Measurements from ENCODE around the gene DNAJC13.
A peak's percentile ranks its signal among the peaks of the same experiment; 100 is the strongest.

DNAJC13 gene

DNA sequence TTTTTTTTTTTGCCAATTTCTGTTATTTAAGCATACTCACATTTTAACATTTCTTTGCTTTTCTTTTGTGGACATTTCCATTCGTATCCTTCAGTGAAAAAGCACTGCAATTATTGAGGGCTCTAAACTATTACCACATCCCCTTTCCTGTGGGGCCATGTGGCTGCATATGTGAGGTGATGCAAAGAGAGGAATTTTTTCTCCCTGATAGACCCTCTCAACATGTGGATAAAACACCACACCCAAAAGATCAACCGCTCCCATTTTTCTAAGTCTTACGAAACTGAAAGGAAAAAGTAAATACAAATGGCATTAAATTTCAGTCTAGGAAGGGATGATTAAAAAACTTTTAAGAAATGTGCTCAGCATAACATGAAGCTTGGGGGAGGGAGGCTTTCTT, 68.8 kb downstream of the DNAJC13 start:
- peak; percentile 64 for DNase-seq (ENCODE audit: low read depth)

DNA sequence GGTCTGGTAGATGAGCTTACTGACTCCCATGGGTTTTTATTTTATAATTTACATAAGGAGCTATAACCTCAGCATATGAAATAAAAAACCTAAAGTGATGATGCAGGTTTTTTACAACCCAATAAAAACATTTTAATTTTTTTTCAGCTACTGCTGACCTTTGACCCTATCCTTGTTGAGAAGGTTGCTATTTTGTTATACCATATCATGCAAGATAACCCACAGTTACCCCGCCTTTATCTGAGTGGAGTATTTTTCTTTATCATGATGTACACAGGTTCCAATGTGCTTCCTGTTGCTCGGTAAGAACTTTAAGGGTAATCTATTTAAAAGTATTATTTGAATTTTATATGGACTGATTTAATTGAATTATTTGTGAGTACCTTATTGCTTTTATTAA, 70.8 kb downstream of the DNAJC13 start:
- DNase-seq (ENCODE audit: low read depth), result no peak

DNA sequence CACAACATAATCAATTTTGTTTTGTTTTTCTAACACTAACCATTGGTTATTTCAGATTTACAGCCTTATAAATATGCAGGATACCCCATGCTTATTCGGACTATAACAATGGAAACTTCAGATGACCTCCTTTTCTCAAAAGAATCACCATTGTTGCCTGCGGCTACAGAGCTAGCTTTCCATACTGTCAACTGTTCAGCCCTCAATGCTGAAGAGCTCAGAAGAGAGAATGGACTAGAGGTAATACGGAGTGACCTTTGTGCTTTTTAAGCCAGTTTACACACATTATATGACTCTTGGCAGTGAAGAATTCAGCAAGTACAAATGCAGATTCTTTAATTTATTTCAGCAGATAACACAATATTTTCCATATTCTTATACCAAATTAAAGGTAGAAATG, 81.8 kb downstream of the DNAJC13 start:
- no peak for DNase-seq (ENCODE audit: low read depth)

DNA sequence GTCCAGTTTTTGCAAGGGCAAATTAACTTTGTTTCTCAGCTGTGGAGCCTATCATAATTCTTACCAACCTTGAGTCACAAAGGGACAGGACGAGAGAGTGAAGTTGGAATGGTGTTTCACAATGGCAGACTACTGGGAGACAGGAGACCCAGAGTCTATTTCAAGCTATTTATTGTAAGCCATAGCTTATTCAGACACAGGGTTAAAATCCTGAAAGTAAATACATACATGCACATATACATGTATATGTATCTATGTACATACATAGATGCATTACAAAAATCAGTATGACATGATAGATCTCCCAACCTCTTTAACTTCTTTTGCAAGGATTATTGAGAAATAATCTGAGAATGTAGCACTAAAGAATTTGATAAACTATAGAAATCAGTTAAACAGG, 86.3 kb downstream of the DNAJC13 start:
- DNase-seq (ENCODE audit: low read depth), result no peak

DNA sequence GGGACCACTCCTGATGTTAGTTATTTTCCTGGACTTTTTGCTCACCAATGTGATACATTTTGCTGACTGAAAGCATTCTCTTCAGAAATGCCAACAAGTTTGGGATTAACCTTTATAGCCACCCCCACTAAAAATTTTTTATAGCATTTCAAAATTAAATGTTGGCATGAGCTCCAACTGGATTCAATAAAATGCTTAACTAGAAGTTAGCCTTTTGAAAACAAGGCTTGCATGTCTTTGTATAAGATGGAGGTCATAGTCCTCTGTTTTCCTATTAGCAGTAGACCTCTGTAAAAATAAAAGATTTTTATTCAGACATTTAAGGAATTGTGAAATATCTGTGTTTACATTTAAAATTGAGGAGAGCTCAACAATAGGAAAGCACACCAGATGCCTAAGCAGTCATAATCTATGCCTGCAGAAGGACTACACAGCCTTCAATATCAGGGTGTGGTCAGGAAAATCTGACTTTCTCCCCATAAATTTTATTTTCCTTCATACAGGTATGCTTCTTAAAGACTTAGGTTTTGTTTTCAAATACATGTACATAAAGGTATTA, 87.2 kb downstream of the DNAJC13 start:
- DNase-seq (ENCODE audit: low read depth), result peak; percentile 42

DNA sequence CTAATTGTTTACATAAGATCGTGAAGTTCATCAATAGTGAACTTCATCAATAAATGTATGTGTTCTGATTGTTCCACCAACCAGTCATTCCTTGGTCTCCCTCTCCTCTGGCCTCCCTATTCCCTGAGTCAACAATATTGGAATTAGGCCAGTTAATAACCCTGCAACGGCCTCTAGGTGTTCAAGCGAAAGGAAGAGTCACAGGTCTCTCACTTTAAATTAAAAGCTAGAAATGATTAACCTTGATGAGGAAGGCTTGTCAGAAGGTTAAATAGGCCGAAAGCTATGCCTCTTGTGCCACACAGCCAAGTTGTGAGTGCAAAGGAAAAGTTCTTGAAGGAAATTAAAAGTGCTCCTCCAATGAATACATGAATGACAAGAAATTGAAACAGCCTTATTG, 90.4 kb downstream of the DNAJC13 start:
- no peak for DNase-seq (ENCODE audit: low read depth)

DNA sequence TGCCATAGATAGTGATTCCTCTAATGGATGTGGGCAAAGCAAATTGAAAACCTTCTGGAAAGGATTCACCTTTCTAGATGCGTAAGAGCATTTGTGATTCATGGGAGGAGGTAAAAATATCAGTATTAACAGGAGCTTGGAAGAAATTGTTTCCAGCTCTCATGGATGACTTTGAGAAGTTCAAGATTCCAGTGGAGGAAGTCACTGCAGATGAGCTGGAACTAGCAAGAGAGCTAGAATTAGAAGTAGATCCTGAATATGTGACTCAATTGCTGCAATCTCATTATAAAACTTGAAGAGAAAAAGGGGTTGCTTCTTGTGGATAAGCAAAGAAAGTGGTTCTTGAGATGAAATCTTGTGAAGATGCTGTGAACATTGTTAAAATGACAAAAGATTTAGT, 91.8 kb downstream of the DNAJC13 start:
- DNase-seq (ENCODE audit: low read depth), result no peak

DNA sequence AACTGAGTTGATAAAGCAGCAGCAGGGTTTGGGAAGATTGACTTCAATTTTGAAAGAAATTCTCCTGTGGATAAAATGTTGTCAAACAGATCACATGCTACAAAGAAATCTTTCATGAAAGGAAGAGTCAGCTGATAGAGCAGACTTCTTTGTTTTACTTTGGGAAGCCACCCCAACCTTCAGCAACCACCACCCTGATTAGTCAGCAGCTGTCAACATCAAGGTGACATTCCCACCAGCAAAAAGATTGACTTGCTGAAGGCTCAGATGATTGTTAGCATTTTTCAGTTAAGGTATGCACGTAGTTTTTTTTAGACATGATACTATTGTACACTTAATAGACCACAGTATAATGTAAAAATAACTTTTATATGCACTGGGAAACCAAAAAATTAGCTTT, 92.2 kb downstream of the DNAJC13 start:
- DNase-seq (ENCODE audit: low read depth), result no peak

DNA sequence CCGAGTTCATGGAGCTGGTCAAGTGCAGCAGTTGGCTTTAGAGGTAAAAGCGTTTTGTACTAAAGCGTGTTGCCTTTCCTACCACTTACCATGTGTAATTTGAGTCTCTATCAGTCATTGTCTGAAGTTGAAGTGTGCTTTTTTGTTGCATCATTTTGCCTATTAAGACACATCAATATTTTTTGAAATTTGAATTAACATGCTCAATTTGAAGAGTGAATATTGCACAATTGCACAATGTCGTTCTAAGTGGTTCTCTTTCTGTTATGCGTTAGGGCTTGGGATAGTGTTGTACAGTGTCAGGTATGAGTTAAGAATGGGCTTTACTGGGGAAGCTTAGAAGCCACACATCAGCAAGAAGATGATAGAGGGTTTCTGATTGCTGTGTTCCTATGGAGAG, 95.8 kb downstream of the DNAJC13 start:
- no peak for DNase-seq (ENCODE audit: low read depth)

DNA sequence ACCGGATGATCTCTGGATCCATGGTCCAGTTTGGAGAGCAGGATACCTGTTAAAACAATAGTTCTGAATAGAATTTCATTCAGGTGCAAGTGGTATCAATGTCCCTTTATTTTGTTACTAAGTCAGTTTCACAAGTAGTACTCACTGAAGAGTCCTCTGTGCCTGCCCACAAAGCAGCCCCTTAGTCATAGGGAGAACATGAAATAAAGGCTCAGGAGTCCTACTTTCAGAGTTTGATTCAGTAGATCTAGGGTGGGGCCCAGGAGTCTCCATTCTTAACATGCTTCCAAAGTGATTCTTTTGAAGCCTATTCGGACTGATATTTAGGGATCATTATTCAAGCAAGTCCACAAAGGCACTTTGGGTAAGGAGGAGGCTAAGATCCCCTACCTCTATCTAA, 100.0 kb downstream of the DNAJC13 start:
- DNase-seq (ENCODE audit: low read depth), result peak; percentile 26

DNA sequence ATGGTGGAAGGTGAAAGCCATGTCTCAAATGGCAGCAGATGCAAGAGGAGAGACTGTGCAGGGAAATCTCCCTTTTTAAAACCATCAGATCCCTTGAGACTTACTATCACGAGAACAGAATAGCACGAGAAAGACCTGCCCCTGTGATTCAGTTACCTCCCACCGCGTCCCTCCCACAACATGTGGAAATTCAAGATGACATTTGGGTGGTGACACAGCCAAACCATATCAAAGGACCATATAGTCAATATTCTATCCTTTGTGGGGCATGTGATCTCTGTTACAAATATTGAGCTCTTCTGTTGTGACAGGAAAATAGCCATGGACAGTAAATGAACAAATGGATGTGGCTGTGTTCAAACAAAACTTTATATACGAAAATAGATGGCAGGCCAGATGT, 102.6 kb downstream of the DNAJC13 start:
- DNase-seq (ENCODE audit: low read depth), result no peak

DNA sequence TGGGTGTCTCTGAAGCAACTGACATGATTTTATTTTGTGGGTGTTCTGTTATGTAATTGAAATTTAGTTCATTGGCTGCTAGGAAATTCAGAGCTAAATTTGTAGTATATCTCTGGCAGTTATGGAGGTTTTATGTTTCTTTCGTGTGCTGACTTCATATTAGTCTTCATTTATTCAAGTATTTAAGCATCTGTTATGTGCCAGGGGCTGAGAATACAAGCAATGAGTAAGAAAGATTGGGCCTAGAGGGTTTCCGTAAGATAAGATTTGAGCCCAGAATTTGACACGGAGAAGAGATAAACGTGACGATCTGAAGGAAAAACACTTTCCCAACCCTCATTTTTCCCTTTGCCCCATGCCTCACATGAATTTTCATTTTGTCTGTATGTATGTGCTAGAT, 104.6 kb downstream of the DNAJC13 start:
- DNase-seq (ENCODE audit: low read depth), result no peak

DNA sequence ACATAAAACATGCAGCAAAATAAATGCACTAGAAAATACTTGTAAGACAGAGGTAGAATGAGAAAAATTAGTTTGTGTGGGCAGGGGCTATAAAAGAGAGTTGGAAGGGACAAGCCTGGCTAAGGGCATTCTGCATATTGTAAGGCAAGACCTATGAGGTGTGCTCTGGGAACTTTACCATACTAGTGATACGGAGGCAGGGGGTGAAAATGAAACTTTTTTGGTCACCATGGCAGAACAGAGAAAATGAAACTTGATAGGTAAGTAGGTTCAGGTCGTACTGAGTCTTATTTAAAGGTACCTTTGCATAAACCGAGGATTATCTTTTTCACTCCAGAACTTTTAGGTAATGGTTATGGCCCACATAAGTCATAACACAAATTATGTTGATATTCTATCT, 105.1 kb downstream of the DNAJC13 start:
- no peak for DNase-seq (ENCODE audit: low read depth)

DNA sequence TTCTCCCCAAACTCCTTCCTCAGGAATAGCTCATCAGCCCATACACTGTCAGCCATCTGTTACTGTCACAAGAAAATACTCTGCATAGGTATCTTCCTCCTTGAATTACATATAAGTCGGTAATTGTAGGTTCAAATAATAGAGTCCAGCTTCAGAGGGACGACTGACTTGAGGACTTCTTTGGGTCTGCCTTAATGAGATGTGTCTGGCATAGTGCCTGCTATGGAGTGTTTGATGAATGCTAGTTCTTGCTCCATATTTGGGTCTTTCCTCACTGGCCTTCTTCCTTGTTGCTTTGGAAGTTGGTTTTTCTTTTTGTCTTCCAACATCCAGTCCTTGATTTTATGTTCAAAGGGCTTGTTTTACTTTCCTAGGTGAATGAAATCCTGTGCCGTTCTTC, 113.3 kb downstream of the DNAJC13 start:
- no peak for DNase-seq (ENCODE audit: low read depth)

DNA sequence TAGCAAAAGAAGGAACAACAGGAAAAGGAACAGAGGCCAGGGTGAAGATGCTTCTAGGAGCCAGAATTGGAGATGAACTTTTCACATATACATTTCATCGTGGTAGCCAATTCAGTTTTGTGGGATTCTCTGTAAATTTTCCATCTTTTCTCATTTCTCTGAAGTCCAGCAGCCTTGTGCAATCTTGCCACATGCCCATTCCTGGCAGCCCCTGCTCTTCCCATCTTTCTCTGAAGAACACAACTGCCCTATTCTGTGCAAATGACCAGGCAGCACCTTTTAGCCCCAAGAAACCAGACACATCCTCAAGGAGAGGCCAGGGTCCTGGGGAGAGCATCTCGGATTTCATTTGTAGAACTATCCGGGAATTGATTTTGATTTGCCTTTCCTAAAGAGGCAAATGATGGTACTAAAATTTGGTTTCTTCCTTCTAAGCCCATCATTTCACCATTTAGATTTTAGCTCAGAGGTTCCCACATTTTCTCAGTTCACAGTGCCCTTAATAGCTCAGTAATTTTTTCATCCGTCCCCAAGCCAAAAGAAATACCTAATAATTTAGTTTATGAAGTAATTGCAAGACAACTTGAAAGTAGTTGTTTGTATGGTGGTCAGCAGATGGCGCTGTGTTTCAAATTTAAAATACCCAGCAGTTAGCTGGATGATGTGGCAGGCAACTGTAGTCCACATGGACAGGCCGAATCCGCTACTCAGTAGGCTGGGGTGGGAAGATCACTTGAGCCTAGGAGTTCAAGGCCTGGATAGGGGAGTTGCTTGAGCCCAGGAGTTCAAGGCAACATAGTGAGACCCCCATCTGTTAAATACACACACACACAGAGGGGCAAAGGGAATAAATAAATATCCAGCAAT, 118.5 kb downstream of the DNAJC13 start:
- DNase-seq (ENCODE audit: low read depth), result peak; percentile 89

DNA sequence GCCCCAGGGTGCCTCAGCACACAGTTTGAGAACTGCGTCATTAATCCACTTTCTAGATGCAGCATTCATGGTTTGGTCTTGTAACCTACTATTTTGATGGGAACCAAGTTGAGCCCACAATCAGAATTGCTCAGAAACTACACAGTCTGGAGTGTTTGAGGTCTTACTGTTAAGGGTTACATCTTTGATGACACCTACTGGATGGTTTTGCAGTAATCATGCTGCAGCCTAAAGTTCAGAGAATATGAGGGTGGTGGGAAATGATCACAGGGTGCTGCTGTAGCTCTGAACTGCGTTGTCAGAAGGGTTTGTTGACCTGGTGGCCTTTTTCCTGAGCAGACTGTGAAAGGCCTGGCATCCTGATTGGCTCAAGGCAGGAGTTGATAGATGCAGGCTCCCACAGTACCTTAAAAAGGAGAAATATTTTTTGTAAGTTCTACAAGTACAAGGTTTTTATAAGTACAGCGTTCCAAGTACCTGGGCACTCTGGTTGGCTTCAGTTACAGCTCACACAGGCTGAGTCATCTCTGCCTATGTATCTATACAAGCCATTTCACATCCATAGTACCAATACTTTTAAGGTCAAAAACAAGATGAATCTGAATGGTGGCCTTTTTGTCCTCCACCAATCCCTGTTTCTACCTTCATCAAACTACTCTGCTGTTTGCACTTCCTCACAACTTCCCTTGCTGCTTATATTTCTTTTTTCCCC, 119.3 kb downstream of the DNAJC13 start:
- DNase-seq (ENCODE audit: low read depth), result peak; percentile 45

DNA sequence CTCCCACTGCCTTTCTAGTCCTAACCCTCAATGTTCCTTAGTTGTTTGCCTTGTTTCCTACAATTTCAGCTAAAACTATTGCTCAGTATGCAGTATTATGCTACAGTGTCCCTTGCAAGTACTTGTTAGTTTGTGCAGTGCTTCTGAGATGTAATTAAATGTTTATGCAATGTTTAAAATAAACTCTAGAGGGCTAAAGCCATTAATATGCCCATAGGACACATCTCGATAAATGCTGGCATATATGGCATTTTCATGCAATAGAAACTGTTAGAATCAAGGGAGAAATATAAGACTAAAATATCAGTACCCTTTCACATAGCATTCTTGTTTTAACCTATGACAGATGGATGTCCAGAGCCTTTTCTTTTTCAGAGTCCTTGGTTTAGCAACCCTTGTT, 120.0 kb downstream of the DNAJC13 start:
- DNase-seq (ENCODE audit: low read depth), result no peak

DNA sequence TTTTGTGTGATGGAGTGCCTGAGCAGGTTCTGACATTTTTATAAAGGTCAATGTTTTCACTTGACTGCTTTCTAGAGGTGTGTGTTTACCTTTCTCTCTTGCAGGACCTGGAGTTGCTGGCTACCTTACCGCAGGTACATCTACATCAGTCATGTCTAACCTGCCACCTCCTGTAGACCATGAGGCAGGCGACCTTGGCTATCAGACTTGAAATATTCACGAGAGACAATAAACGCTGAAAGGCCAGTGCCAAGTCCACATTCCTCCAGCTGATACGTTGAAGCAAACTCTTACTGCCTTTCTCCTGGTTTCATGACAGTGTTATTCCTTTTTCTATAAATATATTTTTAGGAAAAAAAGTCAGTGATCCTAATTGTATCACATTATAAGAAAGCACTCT, 120.8 kb downstream of the DNAJC13 start:
- DNase-seq (ENCODE audit: low read depth), result no peak

DNA sequence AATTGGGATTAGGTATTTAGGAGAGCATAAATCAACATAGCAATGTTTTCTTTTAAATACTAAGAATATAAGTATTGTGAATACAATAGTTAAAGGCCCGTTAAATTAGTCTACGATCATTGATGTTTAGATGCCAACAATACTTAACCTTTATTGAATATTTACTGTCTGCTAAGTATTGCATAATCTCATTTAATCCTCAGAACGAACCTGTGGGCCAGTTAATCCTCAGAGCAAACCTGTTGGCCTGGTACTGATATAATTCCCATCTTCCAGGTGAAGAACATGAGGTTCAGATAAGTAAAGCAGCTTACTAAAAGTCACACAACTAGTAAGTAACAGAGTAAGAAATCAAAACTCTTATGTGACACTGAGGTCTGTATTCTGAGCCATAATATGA, 122.4 kb downstream of the DNAJC13 start:
- DNase-seq (ENCODE audit: low read depth), result no peak

DNA sequence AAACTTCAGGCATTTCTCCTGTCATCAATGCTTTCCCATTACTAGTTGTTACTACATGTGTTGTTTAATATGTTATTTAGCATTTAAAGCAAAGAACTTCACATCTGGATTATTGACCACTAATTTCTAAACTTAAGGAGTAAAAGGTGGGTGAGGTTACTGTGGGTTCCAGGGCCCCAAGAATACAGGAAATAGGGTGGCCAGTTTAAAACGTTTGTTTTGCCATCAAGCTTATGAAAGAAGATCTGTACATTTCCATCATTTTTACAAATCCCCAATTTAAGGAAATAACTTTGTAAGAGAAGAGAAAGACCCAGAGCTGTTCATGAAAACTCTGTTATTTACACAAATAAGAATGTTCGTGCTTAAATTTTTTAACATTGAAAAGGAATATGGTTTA, 125.3 kb downstream of the DNAJC13 start:
- DNase-seq (ENCODE audit: low read depth), result no peak

DNA sequence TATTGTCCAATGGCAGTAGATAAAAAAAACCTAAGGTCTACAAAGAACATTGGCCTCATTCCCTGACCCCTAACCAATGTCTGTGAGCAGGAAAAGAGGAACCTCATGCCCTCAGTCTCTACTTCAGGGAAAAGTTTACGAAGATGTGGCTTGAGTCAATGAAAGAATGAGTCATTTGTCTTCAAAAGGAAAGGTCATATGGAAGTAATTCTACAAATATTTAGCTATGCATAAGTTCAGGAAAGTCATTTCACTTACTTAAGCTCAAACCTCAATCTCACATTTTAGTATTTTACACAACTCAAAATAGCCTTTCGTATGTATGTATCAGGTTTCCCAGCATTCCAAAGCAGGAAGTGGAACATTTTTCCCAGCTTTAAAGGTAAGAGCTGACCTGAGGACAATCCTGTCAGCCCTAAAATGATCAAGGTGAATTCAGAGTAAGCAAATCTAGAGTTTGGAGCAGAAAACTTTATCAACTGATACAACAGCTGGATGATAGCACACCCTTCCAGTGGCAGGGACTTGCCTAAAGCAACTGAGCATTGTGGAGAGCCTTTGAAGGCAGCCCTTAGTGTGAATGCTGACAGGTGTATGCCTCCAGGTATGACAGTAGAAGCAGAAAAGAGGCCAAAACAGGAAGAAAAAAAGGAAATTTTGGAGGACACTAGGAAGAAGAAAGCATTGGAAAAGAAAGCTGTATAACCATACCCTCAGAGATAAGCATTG, 125.9 kb downstream of the DNAJC13 start:
- peak; percentile 96 for DNase-seq (ENCODE audit: low read depth)

DNA sequence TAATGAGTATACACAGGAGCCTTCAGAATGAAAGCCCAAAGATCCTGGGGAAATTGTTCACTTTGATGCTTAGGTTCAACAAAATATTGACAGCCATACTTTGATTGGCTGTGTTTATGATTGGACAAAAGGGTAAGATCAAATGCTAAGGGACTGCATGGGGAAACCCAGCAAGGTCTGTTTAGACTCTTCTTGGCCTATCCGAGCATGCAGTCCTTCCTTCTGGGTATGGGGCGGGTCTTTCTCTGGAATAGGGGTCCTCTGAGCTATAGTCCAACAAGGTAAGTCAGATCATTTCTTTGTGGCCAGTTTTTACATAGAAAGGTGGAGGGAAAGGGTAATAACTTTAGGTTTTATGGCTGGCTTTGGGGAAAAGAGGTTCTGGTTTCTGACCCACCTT, 126.8 kb downstream of the DNAJC13 start:
- no peak for DNase-seq (ENCODE audit: low read depth)

DNA sequence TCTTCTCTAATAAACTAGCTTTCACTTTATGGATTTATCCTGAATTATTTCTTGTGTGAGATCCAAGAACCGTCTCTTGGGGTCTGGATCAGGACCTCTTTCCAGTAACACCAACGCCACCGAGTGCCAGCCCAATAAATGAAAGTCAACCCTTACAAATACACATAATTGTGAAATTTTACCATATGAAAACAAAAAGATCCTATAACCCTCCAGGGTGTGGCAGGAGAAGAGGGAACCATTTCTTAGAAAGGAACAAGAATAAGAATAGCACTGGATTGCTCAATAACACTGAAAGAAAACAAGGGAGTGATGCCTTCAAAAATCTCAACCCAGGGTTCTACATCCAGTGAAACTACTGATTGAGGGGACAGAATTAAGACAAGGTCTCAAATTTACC, 128.2 kb downstream of the DNAJC13 start:
- DNase-seq (ENCODE audit: low read depth), result no peak
